GM12873 (cell line): ENCODE measurements around the gene DOK7.

Experiments used
- CTCF ChIP-seq: IDR thresholded peaks from 2 replicates; pipeline ENCODE4 v1.5.1; 2012; ENCODE audit warnings: low read depth, mild to moderate bottlenecking, moderate library complexity, low read length, control low read depth; ENCODE audit not compliant: insufficient read depth; ENCODE audit errors: missing control alignments

Gene DOK7

GRCh38 chr4:3530663-3531254 is 67.7 kb downstream of the DOK7 start:
- no peak for TF ChIP-seq CTCF

- no peak for TF ChIP-seq CTCF
Observed at GRCh38 chr4:3531318-3531878, 68.3 kb downstream of the DOK7 start.

- TF ChIP-seq CTCF: no peak
Observed at GRCh38 chr4:3531879-3532750, 69.0 kb downstream of the DOK7 start, which contains the start of gene LRPAP1. Gene LRPAP1 (minus strand): TSS chr4:3532422. CDS start chr4:3532412, 10 bp downstream.

- TF ChIP-seq CTCF: no peak
Observed at GRCh38 chr4:3532751-3533422, 69.8 kb downstream of the DOK7 start.

- TF ChIP-seq CTCF: no peak
Observed at GRCh38 chr4:3533423-3533820, 70.3 kb downstream of the DOK7 start.
